NCI-H2081 (cell line): ENCODE results near the gene METTL14.
"Not testable (repeated sequence)": the region's sequence is repeated elsewhere in the genome, so short reads cannot be mapped to it uniquely, and the experiment has no call there.

ENCODE experiments used
- DNase-seq, 2 experiments: peaks; one replicate each; lab custom pipeline; 2025; lab: John Stamatoyannopoulos, UW

METTL14 gene

DNA sequence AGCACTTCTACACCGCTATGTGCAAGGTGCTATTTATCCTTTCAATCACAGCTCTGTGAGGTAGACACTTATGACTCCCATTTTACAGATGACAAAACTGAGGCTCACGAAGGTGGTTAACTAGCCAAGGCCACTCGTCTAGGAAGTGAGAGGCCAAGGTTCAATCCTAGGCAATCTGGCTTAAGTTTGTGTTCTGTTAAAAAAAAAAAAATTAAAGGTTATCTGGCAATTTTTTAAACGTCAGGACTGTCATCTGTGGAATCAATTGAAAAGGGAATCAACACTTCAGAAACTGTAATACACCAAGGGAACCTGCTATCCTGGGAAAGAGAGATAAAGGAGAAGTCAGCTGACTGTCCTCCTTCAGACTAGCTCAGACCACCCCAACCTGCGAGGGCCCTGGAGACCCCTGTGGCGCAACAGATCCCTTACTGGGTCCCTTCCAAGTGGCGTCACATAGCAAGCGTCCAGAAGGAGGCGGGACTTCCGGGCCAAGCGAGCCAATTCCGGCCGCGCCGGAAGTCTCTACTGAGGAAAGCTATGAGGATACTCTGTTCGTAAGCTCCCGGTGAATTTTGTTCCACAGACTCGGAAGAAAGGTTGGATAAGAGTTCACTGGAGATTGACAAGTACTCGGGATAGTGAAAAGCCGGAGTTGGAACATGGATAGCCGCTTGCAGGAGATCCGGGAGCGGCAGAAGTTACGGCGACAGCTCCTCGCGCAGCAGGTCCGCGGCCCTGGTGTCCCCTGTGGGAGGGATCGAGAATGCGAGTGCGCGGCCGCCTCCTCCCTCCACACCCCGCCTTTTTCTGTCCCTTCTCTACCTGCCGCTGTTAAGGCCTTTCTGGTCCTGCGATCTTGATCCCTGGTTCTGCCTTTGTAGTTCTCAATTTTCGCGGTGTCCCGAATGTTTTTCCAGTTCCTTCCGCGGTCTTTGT is at the start of gene METTL14:
Gene METTL14, plus strand, starts transcription at position 520 of the 939 bp plus-strand sequence. Its CDS starts 143 bp downstream, at position 663.
- DNase-seq, result peak; percentile 88 to 93

DNA sequence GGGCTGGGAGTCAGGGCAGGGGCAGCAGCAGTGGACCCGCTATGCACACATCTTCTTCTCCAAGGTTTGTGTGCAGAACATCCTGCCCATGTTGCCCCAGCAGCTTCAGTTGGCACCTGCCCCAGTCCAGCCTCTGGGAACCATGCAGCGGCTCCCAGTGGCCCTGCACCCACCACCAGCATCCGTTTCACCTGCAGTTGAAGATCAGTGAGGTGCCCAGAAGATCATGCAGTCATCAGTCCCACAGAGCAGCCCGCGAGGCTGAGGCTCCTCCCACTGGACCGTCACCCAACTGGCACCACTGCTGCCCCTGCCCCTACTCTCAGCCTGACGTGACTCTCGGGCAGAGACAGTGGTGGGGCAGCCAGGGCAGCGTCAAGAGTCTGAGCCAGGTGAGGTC is 49.1 kb upstream of the METTL14 start:
- not testable (repeated sequence) for DNase-seq

DNA sequence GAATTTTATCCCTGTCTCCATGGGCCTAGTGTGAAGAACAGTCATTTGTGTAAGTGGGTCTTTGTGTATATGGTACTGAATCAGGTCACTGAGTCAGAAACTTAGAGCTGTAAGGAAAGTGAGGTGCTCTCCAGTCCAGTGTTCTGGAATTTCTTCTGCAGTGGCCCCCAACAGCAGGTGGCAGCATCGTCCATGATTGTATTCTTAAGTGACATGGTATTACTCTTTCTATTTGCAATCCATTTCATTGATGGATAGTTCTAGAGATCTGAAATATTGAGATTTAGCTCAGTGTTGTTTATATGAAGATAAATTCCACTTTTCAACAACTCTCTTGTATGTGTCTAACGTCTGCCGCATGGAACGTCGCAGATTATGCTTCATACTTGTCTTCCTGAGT is 20.5 kb upstream of the METTL14 start:
- DNase-seq, result not testable (repeated sequence)

DNA sequence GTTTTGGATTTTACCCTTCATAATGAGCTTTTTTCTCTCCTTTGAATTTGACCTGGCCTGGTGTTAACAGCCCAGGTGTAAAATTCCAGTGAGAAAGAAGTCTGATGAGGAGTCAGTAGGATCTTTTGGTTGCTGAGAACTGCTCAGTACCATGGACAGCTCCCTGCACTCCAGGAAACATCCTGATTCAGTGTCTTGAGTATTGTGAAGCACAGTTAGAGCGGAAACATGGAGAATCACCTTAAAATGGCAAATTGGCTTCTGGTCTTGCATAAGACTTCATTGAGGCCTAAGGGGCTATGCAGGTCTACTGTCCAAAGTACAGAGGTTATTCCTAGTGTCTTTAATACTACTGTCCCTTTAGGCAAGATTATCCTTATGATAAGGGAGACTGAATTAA is 16.0 kb upstream of the METTL14 start:
- not testable (repeated sequence) for DNase-seq

DNA sequence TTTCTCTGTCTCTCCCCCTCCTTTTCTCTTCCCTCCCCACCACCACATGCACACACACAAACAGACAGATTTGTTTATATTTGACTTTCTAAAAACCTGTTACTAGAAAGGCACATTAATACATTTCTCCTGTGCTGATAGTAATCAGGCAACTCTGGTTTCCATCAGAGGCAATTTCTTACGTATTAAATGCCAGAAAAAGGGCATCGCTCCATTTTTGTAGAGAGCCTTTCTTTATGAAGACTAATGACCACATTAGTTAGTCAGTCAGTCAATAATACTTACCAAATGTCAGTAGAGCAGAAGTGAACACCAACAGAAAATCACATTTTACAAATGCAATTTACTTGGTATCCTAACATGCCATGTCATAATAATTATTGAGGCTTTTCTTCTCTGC is 14.2 kb upstream of the METTL14 start:
- DNase-seq, result not testable (repeated sequence)

DNA sequence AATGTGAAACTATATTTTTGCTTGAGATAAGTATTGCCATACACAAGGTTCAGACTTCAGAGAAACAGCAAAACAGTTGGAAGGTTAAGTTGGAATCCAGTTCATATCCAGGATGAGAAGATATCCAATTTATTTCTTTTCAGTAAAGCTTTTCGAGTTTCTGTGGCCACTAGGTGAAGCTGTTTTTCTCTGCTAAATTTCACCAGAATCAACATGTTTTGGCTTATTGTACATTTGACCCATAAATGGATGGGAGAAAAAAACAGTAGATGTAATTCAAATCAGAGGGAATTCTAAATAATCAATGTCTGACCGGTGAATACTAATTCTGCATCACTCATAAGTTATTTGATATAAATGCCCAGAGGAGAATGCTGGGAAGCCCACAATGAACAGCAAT is 9.1 kb upstream of the METTL14 start:
- no peak for DNase-seq

DNA sequence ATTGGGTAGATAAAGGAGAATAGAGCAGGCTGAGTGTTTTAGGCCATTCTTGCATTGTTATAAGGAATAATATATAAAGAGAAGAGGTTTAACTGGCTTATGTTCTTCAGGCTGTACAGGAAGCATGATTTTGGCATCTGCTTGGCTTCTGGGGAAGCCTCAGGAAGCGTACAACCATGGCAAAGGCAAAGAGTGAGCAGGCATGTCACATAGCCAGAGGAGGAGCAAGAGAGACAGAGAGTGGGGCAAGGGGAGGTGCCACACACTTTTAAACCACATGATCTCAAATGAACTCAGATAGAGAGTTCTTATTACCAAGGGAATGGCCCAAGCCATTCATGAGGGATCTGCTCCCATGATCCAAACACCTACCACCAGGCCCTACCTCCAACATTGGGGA is 4.4 kb upstream of the METTL14 start:
- DNase-seq, result no peak

DNA sequence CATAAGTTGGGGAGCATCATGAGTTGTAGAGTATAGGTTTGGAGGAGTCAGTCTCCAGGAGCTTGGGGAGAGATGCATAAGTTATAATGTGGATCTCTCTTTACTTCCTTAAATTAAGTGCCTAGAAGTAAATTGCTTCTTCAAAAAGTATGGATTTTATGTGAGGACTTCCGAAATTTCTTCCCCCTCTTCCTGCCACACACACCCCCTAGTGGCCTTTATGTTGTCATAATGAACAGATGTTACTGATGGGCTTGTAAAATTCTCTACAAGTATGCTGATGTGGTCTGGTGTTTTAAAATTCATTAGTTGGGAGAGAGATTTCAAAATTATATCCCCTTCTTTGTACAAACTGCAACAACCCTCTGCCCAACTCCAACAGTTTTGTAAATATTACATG is 2.3 kb upstream of the METTL14 start:
- no peak for DNase-seq

DNA sequence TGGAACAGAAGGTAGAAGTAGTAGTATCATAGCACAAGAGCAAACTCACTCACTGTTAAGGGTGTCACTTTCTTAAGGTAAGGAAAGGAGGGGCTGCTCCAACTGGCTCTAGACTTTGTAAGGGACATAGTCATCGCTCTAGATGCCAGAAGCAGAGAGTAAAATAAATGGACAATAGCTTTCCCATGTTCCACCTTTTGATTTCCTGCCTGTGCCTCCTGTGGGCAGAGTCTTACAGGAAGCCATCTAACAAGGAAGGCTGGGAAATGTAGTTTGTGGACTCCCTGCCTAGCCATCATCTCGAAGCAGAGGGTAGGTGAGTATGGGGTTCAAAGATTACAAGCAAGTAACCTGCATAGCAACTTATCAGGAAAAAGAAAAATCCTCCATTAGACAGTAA is 1.7 kb upstream of the METTL14 start:
- DNase-seq, result peak in 1 of 2 experiments; percentile 4

DNA sequence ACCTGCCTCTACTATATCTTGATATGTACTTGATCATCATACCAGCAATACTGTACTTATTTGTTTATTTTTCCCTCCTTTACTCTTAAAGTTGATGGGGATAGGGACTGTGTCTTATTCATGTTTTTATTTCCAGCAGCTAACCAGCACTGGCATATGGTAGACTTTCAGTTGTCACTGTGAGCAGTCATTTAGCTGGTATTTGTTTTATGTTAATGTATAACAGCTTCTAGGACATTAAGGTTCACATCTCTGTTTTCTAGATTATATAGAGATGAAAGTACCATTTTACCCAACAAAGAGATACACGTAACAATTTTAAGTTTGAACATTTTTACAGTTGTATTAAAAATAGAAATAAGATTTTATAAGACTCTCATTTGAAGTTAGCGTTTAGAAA is 17.9 kb downstream of the METTL14 start:
- no peak for DNase-seq

DNA sequence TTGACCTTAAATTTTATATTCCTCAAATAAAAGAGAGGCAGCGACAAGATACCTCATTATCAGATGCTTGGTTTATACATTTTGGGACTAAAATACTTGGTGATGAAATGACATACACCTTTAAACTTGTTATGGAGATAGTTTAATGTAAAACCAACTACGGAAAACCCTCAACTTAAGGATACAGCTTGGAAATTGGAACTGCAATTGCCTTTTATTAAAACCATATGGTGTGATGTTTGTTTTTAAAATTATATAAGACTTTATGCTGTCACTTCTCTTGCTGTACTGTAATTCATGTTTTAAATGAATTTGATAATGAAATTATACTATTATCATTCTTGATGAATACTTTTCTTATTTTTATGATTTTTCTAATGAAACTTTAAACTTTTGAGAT is 25.9 kb downstream of the METTL14 start:
- DNase-seq, result no peak

DNA sequence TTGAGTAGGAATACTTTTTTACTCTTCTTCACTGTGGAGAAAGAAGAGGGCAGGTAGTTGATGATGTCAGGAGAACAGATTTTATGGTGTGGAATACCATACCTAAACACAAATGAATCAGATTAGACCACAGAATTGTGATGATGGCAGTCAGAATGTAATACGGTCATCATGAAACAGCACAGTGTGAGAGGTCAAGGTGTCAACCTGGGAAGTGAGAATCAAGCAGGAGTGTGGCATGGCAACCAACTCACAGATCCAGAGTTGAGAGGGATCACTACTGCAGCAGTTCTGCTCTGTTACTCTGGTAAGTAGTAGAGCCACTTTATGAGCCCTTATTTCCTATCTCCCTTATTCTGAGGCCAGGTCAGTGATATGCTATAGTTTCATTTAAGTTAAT is 27.7 kb downstream of the METTL14 start:
- DNase-seq, result no peak

DNA sequence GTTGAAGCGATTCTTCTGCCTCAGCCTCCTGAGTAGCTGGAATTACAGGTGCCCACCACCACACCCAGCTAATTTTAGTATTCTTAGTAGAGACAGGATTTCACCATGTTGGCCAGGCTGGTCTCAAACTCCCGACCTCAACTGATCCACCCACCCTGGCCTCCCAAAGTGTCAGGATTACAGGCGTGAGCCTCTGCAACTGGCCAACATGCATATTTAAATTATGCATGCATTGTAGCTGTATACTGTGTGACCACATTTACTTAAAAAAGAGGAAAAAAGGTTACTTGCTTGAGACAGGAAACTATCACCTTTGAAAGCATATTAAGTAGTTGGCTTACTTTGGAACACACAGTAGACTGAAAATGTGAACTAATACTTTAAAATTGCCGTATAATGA is 29.5 kb downstream of the METTL14 start:
- DNase-seq, result no peak

DNA sequence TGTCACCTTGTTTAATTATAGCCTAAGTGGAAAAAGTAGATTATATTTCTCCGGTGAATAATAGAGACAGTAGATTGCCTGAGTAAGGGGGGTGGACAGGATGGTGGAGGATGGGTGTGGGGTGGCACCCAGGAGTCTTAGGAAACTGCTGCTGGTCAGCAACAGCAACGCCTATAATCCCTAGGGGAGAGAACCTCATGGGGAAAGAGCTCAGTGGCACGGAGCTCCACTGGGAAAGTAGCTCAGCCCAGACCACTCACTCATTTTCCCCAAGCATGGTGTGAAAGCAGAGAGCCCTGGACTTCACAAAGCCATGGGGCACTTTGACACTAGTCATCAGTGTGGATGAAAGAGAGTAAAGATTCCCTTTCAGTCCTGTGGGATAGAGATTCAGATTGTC is 31.1 kb downstream of the METTL14 start:
- DNase-seq, result no peak

DNA sequence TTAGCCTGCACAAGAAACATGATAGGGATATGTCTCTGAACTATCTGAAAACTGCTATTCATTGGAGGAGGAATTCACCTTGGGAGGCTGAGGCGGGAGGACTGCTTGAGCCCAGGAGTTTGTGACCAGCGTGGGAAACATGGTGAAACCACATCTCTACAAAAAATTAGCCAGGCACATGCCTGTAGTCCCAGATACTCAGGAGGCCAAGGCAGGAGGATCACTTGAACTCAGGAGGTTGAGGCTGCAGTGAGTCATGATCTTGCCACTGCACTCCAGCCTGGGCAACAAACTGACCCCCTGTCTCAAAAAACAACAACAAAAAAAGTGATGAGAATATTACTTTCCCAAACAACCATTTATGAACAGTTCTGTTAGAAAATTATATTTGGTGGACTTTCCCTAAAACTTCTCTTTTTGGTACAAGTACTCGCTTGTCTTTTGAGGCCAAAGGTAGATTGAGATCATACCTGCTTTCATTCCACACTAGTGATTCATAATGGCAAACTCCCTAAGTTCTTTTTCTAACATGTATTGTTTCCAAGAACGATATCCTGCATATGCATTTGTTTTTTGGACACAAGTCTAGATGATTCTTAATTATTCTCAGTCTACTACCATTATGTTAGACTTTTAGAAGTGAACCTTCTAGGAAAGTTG is 33.4 kb downstream of the METTL14 start:
- no peak for DNase-seq

DNA sequence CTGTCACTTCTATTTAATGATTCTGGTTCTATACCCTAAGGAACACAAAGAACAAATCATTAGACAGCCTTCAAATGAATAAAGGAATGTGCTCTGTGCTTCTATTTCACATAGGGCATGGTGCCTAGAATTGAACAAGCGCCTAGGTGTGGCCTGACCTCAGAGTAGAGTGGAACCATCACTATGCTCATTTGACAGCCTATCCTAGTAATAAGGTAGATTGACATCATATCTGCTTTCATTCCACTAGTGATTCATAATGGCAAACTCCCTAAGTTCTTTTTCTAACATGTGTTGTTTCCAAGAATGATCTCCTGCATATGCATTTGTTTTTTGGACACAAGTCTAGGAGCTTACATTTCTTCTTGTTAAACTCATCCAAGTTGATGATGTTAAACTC is 36.6 kb downstream of the METTL14 start:
- no peak for DNase-seq

DNA sequence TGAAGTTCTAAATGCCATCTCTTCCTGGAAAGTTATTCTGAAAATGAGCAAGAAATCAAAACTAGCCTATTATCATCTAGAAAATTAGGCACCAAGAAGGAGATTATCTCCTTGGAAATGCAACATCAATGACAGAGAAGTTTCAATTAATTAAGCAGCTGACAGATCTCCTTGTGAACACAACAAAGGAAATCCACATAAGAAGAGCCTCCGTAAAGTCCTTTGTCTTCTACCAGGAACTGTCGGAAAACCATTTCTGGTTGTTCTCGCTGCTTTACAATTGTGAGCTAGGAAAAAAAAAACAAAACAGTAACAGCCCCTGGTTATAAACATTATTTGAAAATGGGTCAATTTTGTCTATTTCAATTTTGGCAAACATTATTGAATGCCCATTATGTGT is 38.2 kb downstream of the METTL14 start:
- no peak for DNase-seq

DNA sequence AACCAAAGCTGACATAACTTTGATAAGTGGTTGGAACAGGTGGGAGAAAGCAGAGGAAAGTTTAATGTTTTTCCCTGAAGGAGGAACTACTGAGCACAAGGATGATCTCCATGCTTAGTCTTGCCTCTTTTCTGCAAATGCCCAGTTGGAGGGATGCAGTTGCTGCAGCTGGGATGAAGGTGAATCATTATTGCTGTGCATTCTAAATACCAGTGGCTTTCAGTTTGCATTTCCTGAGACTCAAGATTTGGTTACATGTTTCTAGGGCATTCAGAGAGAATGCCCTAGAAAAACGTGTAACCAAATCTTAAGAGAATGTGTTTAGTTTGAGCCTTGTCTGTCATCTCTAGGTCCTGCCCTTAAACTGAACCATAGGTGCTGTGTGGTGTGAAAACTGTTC is 42.2 kb downstream of the METTL14 start:
- no peak for DNase-seq

DNA sequence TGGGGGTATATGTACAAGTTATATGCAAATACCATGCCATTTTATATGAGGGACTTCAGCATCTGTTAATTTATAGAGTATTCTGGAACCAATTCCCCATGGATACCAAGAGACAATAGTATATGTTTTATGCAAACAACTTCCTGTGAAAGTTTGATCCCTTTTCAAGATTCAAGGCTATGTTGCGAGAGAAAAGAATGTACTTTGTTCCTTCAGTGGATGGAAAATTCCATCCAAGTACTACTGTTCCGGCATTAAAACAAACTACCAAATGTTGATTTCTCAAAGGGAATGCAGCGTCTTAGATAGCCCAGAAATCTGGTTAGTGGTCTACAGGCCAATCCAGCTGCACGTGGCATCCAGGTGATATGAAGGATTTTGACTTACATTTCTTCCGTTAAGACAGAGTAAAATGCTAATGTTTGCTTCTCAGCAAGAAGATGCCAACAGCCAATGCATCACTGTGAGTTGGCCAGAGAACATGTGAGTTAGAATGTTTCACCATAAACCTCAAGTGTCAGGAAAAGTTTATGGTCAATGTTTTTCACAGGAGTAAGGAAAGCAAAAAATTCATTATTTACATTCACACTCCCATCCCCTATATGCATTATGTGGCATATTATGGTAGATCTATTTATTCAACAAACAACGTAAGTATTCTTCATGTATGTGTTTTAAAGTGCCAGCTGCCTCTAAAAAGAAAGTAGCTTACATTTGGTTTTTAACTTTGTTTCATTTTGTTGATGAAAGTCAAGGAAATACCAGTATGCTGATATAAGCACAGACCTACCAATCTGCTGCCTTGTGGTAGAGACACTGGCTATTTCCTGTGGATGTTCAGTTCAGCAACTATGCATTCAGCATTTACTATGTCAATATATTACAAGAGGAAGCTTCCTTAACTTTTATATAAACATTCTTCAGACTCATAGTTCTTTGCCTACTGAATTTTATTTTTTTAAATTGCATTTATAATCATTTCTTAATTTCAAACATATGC is 44.4 kb downstream of the METTL14 start:
- DNase-seq, result no peak

DNA sequence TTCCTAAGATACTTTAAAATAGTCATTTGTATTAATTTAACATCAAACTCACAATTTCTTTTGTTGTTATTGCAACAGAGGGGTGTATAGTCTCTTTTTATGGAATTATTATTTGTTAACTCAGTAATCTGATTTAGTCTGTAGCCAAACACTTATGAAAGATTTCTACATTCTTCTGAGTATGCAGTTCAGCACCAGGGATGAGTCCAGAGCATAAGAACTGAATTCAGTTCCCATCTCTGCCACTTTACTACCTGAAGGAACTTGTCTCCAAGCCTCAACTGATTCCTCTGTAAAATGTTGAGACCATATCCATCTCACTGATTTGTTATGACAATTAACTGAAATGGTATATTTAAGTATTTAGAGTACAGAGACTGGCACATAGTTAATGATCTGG is 45.5 kb downstream of the METTL14 start:
- no peak for DNase-seq

DNA sequence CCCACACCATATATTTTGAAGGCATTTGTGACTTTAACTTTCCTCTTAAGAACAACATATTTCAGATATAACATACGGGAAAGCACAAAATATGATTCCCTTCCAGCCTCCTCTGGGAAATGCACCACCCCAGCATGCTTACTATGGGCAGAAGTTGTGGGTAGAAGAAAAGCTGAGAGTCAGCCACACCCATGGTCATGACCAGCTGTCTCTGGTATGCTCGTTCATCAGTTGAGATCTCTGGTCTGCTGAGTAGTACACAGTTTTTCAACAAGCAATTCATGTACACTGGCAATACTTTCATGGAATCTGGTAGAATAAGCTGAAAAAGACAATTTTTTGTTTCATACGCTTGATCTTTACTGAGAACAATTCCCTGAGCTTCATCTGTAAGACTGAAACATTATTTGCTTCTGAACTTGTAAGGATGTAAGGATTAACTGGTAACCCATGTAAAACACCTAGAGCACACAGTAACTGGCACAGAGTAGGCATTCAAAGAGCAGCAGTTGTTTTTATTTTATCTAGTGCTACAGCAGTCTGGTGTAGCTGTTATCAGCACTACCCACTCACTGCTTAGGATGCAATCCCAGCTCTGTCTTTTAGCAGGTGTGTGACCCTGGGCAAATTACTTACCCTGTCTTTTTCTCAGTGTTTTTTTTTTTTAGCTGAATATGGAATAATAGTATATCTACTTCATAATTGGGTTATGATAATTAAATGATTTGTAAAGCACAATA is 47.6 kb downstream of the METTL14 start:
- DNase-seq, result no peak
